Myocyte (in vitro differentiated cells): ENCODE data around the gene SRRM3. TPM values are rescaled to one million over a fixed set of nuclear protein-coding genes. Genes with fewer than 3 reads are reported as not detected.

ENCODE experiments used
- total RNA-seq: library from RNA; depleted of rRNA; stranded (reverse); fragments of >200 nt; gene quantifications from 2 replicates; pipeline ENCODE4 v1.2.3, GENCODE V29; 2014

The SRRM3 gene
- total RNA-seq, 1 donor from 2014 or later: 2.8 TPM

Other genes starting within 250 kb of the SRRM3 start
- 110 and 115 TPM in 2 replicates for gene TMEM120A, start 207.3 kb upstream of the SRRM3 start, total RNA-seq
- gene STYXL1, start 153.9 kb upstream of the SRRM3 start, total RNA-seq: 49.8 and 51.7 TPM in 2 replicates
- gene MDH2, start 153.8 kb upstream of the SRRM3 start, total RNA-seq: 116 and 130 TPM in 2 replicates
- gene HSPB1, start 100.8 kb downstream of the SRRM3 start, total RNA-seq: 702 and 809 TPM in 2 replicates
- gene YWHAG, start 157.1 kb downstream of the SRRM3 start, total RNA-seq: 258 and 294 TPM in 2 replicates
- 0.88 TPM in 1 of 2 replicates, not detected in the other for gene SSC4D, start 207.8 kb downstream of the SRRM3 start, total RNA-seq
- gene ZP3, start 223.1 kb downstream of the SRRM3 start, total RNA-seq: 1.6 TPM in 1 of 2 replicates, not detected in the other